Tracheal epithelial cell (primary cell): ENCODE results near the gene ZNF611. TPM values are rescaled to one million over a fixed set of nuclear protein-coding genes. Genes with fewer than 3 reads are reported as not detected.

Experiments used
- total RNA-seq: library from RNA; depleted of rRNA; stranded (reverse); fragments of >200 nt; gene quantifications from 2 replicates; pipeline ENCODE4 v1.2.1, GENCODE V29; 2014

Gene ZNF611
- 7.2 and 13.5 TPM in 2 replicates for total RNA-seq

DNA sequence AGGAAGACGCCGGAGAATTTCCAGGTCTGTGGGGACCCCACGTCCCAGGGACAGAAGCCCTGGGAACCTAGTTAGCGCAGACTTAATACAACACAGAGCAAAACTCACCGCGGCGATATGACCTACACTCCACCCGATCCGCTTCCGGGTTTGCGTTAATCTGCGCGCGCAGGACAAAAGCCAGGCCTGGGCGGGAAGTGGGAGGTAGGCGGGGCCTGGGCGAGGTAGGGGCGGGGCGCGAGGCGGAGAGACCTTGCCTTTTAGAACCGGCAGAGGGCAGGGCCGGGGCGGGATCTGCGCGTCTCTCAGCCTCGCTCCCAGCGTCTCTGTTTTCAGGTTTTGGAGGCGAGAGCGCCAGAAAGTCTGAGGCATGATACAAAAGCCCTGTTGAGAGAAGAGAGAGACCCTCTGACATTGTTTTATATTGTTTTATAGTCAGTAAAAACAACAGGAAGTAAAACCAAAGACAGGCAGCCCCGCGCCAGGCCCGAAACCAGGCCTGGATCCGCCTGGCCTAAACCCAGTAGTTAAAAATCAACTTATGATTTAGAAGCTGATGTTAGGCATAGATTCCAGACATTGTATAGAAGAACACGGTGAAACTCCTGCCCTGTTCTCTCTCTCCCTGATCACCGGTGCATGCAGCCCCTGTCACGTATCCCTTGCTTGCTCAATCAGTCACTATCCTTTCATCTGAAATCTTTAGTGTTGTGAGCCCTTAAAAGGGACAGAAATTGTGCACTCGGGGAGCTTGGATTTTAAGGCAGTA lies at the start of gene ZNF611:
ZNF611 (minus strand) TSS at position 152 of the 769 bp plus-strand sequence. CDS start 19,150 bp downstream, outside the sequence.

Other genes starting within 250 kb of the ZNF611 start
- gene ZNF808, start 207.4 kb downstream of the ZNF611 start, total RNA-seq = 14.9 and 15.6 TPM in 2 replicates
- 14.7 and 15.6 TPM in 2 replicates for gene ZNF701, start 164.8 kb downstream of the ZNF611 start, total RNA-seq
- gene ZNF83, start 96.7 kb downstream of the ZNF611 start, total RNA-seq = 86.3 and 90.8 TPM in 2 replicates
- 12.5 and 12.6 TPM in 2 replicates for gene ZNF600, start 51.7 kb upstream of the ZNF611 start, total RNA-seq
- 27.0 and 42.2 TPM in 2 replicates for gene ZNF28, start 86.6 kb upstream of the ZNF611 start, total RNA-seq
- gene ZNF468, start 122.6 kb upstream of the ZNF611 start, total RNA-seq = 54.0 and 74.0 TPM in 2 replicates
- gene ZNF320, start 162.6 kb upstream of the ZNF611 start, total RNA-seq = 17.1 and 30.8 TPM in 2 replicates
- gene ZNF888, start 188.4 kb upstream of the ZNF611 start, total RNA-seq = 8.2 and 9.0 TPM in 2 replicates
- 11.6 and 13.4 TPM in 2 replicates for gene ZNF816, start 227.8 kb upstream of the ZNF611 start, total RNA-seq